Raji (cell line): Measurements from ENCODE around the gene KIAA1549.

Source experiments
- POLR2A ChIP-seq: IDR thresholded peaks from 2 replicates; pipeline ENCODE4 v1.6.1; 2011; ENCODE audit warnings: low read depth, low read length, control low read depth; ENCODE audit not compliant: insufficient read depth

The KIAA1549 gene

GRCh38 chr7:138979226-138979979 is 1.8 kb downstream of the KIAA1549 start:
- no peak for TF ChIP-seq POLR2A

GRCh38 chr7:138978541-138979184 is 2.5 kb downstream of the KIAA1549 start:
- TF ChIP-seq POLR2A, result no peak

DNA sequence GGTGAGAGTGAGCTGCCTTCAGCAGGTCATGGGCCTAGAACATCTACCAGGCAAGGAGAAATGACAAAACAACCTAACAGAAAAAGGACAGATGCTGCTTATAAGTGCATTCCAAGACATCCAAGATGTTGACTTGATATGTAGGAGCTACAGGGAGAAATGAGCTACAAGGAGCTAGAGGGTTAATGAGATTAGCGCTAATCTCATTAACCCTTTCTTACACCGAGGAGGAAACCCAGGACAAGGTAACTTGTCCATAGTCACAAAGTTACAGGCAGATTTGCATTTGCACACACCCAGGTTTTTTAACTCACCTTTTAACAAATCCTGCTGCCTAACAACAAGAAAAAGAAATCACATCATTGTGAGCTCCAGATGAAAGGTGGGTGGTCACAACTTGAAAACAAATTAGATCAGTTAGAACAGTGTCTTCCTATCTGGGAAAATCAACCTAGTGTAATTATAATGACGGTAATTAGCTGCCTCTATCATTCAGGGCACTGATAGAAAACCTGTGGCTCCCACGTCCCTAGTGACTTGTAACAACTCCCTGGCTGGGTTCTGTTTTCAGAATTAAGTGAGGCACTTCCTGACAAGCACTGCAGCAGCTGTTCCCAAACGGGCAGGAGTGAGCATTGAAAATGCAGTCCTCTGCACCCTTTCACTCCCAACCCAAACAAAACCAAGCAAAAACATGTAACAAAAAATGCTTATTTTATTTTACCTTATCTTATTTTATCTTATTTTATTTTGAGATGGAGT is 5.7 kb downstream of the KIAA1549 start:
- no peak for TF ChIP-seq POLR2A

DNA sequence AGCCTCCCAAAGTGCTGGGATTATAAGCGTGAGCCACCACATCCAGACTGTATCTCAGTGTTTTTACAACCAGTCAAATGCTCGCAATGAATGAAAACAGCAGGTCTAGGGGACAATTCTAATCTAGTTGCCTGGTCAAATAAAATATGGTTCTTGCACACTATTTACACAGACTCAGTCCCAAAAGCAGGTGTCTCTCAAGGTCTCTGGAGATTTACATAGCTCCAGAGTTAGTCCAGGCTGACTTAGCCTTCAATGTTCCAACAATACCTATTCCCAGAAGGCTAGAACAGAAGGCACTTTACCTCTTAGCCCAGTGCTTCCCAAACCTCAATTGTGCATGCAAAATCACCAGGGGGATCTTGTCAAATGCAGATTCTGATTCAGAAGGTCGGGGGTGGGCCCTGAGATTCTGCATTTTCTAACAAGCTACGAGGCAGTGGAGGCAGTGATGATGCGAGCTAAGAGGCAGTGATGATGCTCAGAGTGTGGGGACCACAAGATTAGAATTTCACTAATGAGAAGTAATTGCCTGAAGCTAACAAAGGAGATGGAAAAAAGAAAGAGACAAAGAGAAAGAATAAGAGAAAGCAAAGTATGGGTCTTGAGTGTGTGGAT is 6.4 kb downstream of the KIAA1549 start:
- no peak for TF ChIP-seq POLR2A

DNA sequence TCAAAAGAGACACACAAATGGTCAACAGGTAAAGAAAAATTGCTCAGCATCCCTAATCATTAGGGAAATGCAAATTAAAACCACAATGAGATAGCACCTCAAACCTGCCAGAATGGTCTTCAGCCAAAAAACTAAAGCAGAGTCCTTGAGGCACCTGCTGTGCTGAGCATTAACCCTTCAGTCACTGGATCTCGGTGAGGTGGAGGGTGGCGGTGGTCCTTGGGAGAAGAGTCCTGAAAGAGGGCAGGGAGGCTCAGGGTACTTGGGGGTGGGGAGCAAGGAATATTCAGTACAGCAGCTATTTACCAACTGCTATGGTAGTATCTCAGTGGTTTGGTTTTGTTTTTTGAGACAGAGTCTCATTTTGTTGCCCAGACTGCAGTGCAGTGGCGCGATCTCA is 7.1 kb downstream of the KIAA1549 start:
- no peak for TF ChIP-seq POLR2A

DNA sequence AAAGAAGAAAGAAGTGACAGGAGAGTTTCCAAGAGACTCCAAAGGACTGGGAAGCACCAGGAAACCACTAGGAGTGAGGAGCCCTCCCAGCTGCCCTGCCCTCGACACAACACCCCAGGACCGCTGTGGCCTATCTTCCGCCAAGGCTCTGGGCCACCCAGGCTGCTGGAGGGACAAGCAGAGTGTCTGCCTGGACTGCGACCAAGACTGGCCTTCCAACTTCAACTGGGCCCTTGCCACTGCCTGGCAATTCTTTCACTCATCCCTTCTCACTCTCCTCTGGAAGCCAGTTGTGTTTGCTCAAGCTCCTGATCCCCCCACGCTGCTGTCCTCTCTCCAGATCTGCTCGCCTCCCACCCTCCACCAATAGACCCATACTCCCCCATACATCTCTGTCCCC is 10.2 kb downstream of the KIAA1549 start:
- no peak for TF ChIP-seq POLR2A

- no peak for TF ChIP-seq POLR2A
Observed at GRCh38 chr7:138970446-138970845, 10.7 kb downstream of the KIAA1549 start.

DNA sequence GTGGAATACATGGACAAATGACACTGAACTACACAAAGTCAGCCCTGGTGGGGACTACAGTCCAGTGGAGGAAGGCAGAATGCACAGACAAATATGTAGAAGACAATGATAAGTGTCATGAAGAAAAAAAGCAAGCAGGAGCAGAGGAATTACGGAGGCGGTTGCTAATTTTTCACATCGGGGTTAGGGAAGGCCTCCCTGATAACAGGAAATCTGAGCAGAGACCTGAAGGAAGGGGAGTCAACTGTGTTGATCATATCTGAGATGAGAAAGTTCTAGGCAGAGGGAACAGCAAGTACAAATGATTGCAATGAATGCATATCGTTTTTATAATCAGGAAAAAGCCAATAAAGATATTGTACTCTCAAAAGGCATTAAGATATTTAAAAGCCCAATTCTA is 14.0 kb downstream of the KIAA1549 start:
- TF ChIP-seq POLR2A, result no peak

DNA sequence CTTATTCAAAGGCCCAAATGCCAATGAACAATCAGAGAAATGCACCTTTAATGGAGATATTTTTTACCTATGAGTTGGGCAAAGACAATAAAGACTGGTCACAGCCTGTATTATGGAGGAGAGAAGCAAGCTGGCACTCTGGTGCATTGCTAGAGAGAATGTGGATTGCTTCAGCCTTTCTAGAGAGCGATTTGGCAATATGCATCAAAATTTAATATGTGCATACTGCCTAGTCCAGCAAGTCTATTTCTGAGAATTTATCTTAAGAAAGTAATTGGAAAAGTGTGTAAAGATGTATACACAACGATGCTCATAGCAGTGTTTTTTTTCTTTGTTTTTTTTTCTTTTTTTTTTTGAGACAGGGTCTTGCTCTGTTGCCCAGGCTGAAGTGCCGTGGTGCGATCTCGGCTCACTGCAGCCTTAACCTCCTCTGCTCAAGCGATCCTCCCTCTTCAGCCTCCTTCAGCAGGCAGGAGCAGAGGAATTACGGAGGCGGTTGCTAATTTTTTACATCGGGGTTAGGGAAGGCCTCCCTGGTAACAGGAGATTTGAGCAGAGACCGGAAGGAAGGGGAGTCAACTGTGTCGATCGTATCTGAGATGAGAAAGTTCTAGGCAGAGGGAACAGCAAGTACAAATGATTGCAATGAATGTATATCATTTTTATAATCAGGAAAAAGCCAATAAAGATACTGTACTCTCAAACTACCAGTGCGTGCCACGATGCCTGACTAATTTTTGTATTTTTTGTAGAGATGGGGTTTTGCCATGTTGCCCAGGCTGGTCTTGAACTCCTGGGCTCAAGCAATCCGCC is 16.4 kb downstream of the KIAA1549 start:
- TF ChIP-seq POLR2A, result no peak

GRCh38 chr7:138963675-138964074 is 17.5 kb downstream of the KIAA1549 start:
- no peak for TF ChIP-seq POLR2A

DNA sequence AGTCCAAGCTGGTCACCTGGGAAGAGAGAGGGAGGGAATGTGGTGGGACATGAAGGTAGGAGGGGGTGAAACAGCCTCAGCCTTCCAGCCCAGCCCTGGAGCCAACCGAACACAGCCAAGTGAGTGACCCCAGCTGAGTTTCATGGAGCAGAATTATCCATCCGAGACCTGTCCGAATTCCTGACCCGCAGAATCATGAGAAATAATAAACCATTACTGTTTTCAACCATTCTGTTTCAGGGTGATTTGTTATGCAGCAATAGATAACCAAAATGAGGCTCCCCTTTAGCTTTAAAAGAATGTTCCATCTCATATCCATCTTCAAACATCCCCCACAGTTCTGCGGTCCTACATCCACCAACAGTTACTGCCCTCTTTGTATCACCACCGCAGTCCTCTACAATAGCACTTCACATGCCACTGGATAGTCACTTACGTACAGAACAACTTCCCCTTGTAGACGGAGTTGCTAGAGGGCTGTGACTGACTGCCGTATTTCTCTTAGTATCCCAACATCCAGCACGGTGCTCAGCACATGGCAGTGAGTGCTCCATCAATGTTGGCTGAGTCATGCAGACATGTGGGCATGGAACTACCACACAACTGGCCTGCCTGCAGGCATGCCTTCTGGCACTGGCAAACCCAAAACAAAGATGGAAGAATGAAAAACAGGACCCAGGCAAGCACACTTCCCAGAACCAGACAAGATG is 18.5 kb downstream of the KIAA1549 start:
- TF ChIP-seq POLR2A, result no peak

DNA sequence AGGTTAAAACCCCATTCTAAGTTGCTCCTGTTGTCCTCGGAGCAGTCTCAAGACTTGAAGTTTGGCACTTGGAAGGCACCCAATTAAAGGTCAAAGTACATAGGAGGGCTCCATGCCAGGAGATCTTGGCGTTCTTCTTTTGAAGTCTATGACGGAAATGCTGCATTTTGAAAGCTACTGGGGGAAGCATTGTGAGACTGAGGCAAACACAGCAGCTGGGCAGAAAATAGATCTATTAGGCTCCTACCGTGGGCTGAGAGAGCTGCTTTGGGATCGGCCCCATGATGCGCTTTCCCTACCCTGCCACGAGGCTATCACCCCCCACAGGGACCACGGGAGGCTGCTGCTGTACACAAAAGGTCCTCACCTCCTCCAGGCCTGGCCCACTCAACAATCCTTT is 20.0 kb downstream of the KIAA1549 start:
- no peak for TF ChIP-seq POLR2A

- no peak for TF ChIP-seq POLR2A
Observed at GRCh38 chr7:138958391-138958956, 22.7 kb downstream of the KIAA1549 start.
